Endothelial cell (in vitro differentiated cells): ENCODE results near the gene UGP2. TPM values are rescaled to one million over a fixed set of nuclear protein-coding genes. Genes with fewer than 3 reads are reported as not detected.

Experiments
- DNase-seq: peaks from one replicate; pipeline ENCODE4 v3.0.0; 2021; ENCODE audit warnings: low spot score
- H3K27ac Mint-ChIP-seq: one replicate; pipeline ENCODE4 v1.8.0; 2021; ENCODE audit warnings: mixed read lengths, inconsistent platforms; ENCODE audit not compliant: unreplicated experiment
- H3K27me3 Mint-ChIP-seq: one replicate; pipeline ENCODE4 v1.8.0; 2021; ENCODE audit warnings: mild to moderate bottlenecking, moderate library complexity, mixed read lengths, inconsistent platforms; ENCODE audit not compliant: unreplicated experiment
- H3K36me3 Mint-ChIP-seq: one replicate; pipeline ENCODE4 v1.8.0; 2021; ENCODE audit warnings: mild to moderate bottlenecking, low read depth, mixed read lengths, inconsistent platforms; ENCODE audit not compliant: unreplicated experiment
- H3K4me1 Mint-ChIP-seq: one replicate; pipeline ENCODE4 v1.8.0; 2021; ENCODE audit warnings: mild to moderate bottlenecking, mixed read lengths, inconsistent platforms; ENCODE audit not compliant: unreplicated experiment
- H3K4me3 Mint-ChIP-seq: one replicate; pipeline ENCODE4 v1.8.0; 2021; ENCODE audit warnings: mild to moderate bottlenecking, mixed read lengths, inconsistent platforms; ENCODE audit not compliant: unreplicated experiment
- H3K9me3 Mint-ChIP-seq: one replicate; pipeline ENCODE4 v1.8.0; 2021; ENCODE audit warnings: mixed read lengths, inconsistent platforms; ENCODE audit not compliant: unreplicated experiment
- total RNA-seq: library from RNA; stranded (reverse); fragmentation: NEBNext Ultra II Directional; extraction: Animal tissue kit (Norgen Biotek cat#: 25700); gene quantifications from one replicate; pipeline ENCODE4 v1.2.1, GENCODE V29; 2021; ENCODE audit not compliant: unreplicated experiment
- TF ChIP-seq, protein P1 (sequence below): fragments of 200-600 bp; sonication (generic); IDR thresholded peaks from one replicate; pipeline ENCODE4 v1.5.0; 2021; ENCODE audit warnings: antibody characterized with exemption; ENCODE audit not compliant: unreplicated experiment

Gene UGP2
- total RNA-seq, 1 donor from 2014 or later = 88.3 TPM

DNA sequence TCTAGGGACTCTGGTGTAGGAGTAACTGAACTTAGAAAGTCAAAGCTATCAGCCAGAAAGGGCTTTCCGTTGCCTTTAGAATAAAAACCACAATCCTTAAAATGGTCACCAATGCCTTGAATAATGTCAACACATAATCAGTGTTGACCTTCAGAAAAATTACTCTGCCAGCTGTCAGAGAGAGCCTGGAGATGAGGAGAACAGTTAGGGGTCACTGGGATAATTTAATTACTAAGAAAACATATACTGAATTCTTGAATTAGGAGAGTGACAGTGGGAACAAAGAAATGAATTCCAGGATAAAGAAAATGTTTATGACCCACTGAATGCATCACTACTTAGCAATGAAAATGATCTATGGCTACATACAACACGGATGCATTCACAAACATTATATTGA is 23.4 kb upstream of the UGP2 start:
- Mint-ChIP-seq H3K9me3 (no peaks in the 10 kb centered on the region), H3K27ac (no peak overlapping the region), H3K27me3 (no peaks in the 10 kb centered on the region), H3K4me3 (no peak overlapping the region), H3K36me3 (no peaks in the 10 kb centered on the region), H3K4me1 (no peaks in the 10 kb centered on the region)
- DNase-seq = no peak
- TF ChIP-seq, protein P1, sequence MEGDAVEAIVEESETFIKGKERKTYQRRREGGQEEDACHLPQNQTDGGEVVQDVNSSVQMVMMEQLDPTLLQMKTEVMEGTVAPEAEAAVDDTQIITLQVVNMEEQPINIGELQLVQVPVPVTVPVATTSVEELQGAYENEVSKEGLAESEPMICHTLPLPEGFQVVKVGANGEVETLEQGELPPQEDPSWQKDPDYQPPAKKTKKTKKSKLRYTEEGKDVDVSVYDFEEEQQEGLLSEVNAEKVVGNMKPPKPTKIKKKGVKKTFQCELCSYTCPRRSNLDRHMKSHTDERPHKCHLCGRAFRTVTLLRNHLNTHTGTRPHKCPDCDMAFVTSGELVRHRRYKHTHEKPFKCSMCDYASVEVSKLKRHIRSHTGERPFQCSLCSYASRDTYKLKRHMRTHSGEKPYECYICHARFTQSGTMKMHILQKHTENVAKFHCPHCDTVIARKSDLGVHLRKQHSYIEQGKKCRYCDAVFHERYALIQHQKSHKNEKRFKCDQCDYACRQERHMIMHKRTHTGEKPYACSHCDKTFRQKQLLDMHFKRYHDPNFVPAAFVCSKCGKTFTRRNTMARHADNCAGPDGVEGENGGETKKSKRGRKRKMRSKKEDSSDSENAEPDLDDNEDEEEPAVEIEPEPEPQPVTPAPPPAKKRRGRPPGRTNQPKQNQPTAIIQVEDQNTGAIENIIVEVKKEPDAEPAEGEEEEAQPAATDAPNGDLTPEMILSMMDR = no peak

DNA sequence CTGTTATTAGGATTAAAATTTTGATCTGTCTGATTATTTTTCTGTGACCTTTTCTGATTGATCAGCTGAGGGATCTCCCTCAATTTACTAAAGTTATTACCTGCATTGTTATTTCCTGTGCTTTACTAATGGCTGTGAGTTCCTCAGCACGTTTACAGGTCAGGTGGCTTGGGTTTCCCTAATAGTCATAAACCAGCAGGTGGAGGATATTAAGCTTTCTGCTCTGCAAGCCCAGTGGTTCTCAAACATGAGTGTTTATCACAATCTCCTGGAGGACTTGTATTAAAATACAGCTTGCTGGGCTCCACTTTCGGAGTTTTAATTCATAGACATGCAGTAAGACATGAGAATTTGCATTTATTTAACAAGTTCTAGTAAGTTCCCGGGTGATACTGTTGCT is 22.4 kb upstream of the UGP2 start:
- H3K36me3 Mint-ChIP-seq = no peaks in the 10 kb centered on the region
- H3K9me3 Mint-ChIP-seq = no peaks in the 10 kb centered on the region
- TF ChIP-seq, protein P1 = no peak
- no peaks in the 10 kb centered on the region for H3K4me1 Mint-ChIP-seq
- H3K27me3 Mint-ChIP-seq = no peaks in the 10 kb centered on the region
- no peak overlapping the region for H3K4me3 Mint-ChIP-seq
- DNase-seq = no peak
- no peak overlapping the region for H3K27ac Mint-ChIP-seq

DNA sequence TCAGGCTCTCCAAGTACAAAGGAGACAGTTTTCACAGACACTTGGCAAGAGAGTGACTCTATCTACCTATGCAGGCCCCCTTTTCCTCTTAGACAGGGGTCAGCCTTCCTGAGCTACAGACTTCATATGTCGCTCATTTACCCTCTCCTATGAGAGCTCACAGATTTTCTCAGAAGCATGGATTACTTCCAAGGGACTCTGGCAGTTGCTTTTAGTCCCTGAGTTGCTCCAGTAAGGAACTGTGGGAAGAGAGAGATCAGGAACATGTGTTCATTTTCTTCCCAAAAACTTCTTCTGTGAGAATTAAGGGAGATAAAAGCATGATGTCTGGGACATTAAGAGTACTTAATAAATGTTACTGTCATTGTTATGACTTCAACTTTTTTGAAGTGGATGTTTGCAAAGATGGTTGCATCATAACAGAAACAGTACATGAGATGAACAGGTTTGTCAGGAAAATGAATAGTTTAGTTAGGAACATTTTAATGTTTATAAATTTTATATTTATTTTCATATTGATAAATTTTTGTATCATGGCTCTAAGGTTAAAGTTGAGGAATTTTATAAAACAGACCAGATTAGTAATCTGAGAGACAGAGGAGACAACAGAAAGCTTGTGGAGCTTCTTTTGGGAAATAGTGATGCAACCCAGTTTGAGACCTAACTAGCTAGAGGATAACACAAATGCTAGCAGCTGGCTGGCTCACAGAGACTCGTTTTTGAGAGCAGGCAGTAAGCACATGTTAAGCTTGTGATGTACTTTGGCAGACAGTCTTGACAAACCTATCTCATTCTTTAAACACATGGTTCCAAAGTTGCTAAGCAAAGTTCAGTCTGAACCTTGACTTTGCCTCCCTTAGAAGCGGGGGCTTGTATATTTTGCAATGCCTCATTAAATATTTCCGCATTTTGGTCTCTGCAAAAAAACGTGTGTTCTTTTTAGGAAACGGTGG is 21.7 kb upstream of the UGP2 start:
- no peak for DNase-seq
- TF ChIP-seq, protein P1 = no peak
- Mint-ChIP-seq H3K9me3 (no peaks in the 10 kb centered on the region), H3K4me1 (no peaks in the 10 kb centered on the region), H3K4me3 (no peak overlapping the region), H3K27me3 (no peaks in the 10 kb centered on the region), H3K27ac (no peak overlapping the region), H3K36me3 (no peaks in the 10 kb centered on the region)

DNA sequence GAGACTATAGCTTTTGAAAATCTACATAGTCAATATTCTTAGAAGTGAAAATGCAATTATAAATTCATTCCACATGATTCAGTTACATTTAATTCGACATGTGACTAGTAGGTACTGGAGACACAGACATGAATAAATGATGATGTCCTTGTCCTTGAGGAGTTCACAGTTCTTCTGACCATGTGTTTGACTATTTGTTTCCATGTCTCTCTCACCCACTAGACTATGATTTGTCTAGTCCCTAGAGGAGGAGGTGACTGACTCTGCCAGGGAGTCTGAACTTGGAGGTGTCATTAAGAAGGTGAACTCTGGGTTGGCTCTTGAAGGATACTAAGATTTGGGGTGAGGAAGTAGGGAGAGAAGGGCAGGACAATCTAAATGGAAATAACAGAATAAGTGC is 20.7 kb upstream of the UGP2 start:
- DNase-seq = no peak

More for the DNA sequence above, 20.7 kb upstream of the UGP2 start:
- Mint-ChIP-seq H3K9me3 (no peaks in the 10 kb centered on the region), H3K27ac (no peak overlapping the region), H3K4me3 (no peak overlapping the region), H3K36me3 (no peaks in the 10 kb centered on the region), H3K4me1 (no peaks in the 10 kb centered on the region), H3K27me3 (no peaks in the 10 kb centered on the region)
- TF ChIP-seq, protein P1 = no peak
